WTC11 (cell line): Measurements from ENCODE around the gene NRXN3. TPM values are rescaled to one million over a fixed set of nuclear protein-coding genes. Genes with fewer than 3 reads are reported as not detected.

ENCODE experiments used
- ATAC-seq: fragments of 200-7000 bp; cut with Tn5 transposase; 2 replicates; pipeline ENCODE4 v1.10.0; 2021; ENCODE audit warnings: mild to moderate bottlenecking, moderate library complexity
- CTCF ChIA-PET: fragments of 300-600 bp; sonication (Branson Sonifier 250); formaldehyde crosslinking; loops from one replicate; lab custom pipeline; 2021; ENCODE audit warnings: antibody characterized with exemption; lab: Charles Lee
- POLR2A ChIA-PET: fragments of 350-600 bp; sonication (Branson Sonifier 250); formaldehyde crosslinking; loops from one replicate; lab custom pipeline; 2021; ENCODE audit warnings: antibody characterized with exemption; lab: Charles Lee
- DNase-seq: peaks from one replicate; pipeline ENCODE4 v3.0.0; 2021; ENCODE audit warnings: low spot score
- H3K27ac Mint-ChIP-seq: 2 replicates; pipeline ENCODE4 v1.8.0; 2021; ENCODE audit warnings: mixed read lengths
- H3K27me3 Mint-ChIP-seq: 2 replicates; pipeline ENCODE4 v1.8.0; 2021; ENCODE audit warnings: low read depth, mild to moderate bottlenecking, moderate library complexity, mixed read lengths
- H3K36me3 Mint-ChIP-seq: 2 replicates; pipeline ENCODE4 v1.8.0; 2021; ENCODE audit warnings: mixed read lengths
- H3K4me1 Mint-ChIP-seq: 2 replicates; pipeline ENCODE4 v1.8.0; 2022; ENCODE audit warnings: mixed read lengths
- H3K4me3 Mint-ChIP-seq: 2 replicates; pipeline ENCODE4 v1.8.0; 2021; ENCODE audit warnings: mild to moderate bottlenecking, moderate library complexity, mixed read lengths
- H3K9me3 Mint-ChIP-seq: 2 replicates; pipeline ENCODE4 v1.8.0; 2021; ENCODE audit warnings: mixed read lengths
- CREM ChIP-seq: sonication (generic); formaldehyde crosslinking; IDR thresholded peaks from 2 replicates; pipeline ENCODE4 v1.8.1; 2022; ENCODE audit warnings: mild to moderate bottlenecking, missing genetic modification reagents, moderate library complexity
- FOXP1 ChIP-seq: sonication (generic); formaldehyde crosslinking; IDR thresholded peaks from 2 replicates; pipeline ENCODE4 v1.8.0; 2022; ENCODE audit warnings: missing genetic modification reagents, mild to moderate bottlenecking, moderate library complexity, borderline replicate concordance
- GTF2I ChIP-seq: fragments of 250-450 bp; sonication (Bioruptor Pico); conservative IDR thresholded peaks from 2 replicates; pipeline ENCODE4 v1.4.0; 2021; ENCODE audit warnings: mild to moderate bottlenecking
- OVOL2 ChIP-seq: fragments of 250-450 bp; sonication (Bioruptor Pico); IDR thresholded peaks from 2 replicates; pipeline ENCODE4 v1.9.0; 2021; ENCODE audit warnings: mild to moderate bottlenecking, borderline replicate concordance
- SMAD4 ChIP-seq: sonication (generic); formaldehyde crosslinking; IDR thresholded peaks from 2 replicates; pipeline ENCODE4 v1.8.0; 2022; ENCODE audit warnings: mild to moderate bottlenecking, missing genetic modification reagents
- ZNF232 ChIP-seq: sonication (generic); formaldehyde crosslinking; IDR thresholded peaks from 2 replicates; pipeline ENCODE4 v1.8.0; 2022; ENCODE audit warnings: mild to moderate bottlenecking, missing genetic modification reagents
- ZNF423 ChIP-seq: fragments of 250-450 bp; sonication (Bioruptor Pico); IDR thresholded peaks from 2 replicates; pipeline ENCODE4 v2.1.2; 2022; ENCODE audit warnings: mild to moderate bottlenecking, moderate library complexity
- total RNA-seq: library from RNA; stranded (reverse); gene quantifications from 3 replicates; pipeline ENCODE4 v1.2.3, GENCODE V29; 2021
- TF ChIP-seq, protein P1 (sequence below): fragments of 200-600 bp; IDR thresholded peaks from 2 replicates; pipeline ENCODE4 v1.8.0; 2022; ENCODE audit warnings: antibody characterized with exemption
- TF ChIP-seq, protein P2 (sequence below): fragments of 250-450 bp; sonication (Bioruptor Pico); IDR thresholded peaks from 2 replicates; pipeline ENCODE4 v1.8.0; 2021; ENCODE audit warnings: mild to moderate bottlenecking
- TF ChIP-seq, protein P3 (sequence below): fragments of 250-450 bp; sonication (Bioruptor Pico); conservative IDR thresholded peaks from 2 replicates; pipeline ENCODE4 v1.9.0; 2021; ENCODE audit warnings: mild to moderate bottlenecking
- TF ChIP-seq, protein P4 (sequence below): sonication (generic); formaldehyde crosslinking; IDR thresholded peaks from 2 replicates; pipeline ENCODE4 v1.8.0; 2022; ENCODE audit warnings: missing genetic modification reagents
- TF ChIP-seq, protein P5 (sequence below): sonication (generic); formaldehyde crosslinking; IDR thresholded peaks from 2 replicates; pipeline ENCODE4 v1.8.1; 2023; ENCODE audit warnings: mild to moderate bottlenecking, missing genetic modification reagents, borderline replicate concordance
- TF ChIP-seq, protein P6 (sequence below): sonication (generic); formaldehyde crosslinking; IDR thresholded peaks from 2 replicates; pipeline ENCODE4 v1.8.1; 2022; ENCODE audit warnings: missing genetic modification reagents, borderline replicate concordance
- TF ChIP-seq, protein P7 (sequence below): fragments of 250-450 bp; sonication (Bioruptor Pico); IDR thresholded peaks from 2 replicates; pipeline ENCODE4 v1.9.0; 2021; ENCODE audit warnings: mild to moderate bottlenecking, borderline replicate concordance

The NRXN3 gene
- total RNA-seq, 1 experiment from 2014 or later, result 3.0 TPM

DNA sequence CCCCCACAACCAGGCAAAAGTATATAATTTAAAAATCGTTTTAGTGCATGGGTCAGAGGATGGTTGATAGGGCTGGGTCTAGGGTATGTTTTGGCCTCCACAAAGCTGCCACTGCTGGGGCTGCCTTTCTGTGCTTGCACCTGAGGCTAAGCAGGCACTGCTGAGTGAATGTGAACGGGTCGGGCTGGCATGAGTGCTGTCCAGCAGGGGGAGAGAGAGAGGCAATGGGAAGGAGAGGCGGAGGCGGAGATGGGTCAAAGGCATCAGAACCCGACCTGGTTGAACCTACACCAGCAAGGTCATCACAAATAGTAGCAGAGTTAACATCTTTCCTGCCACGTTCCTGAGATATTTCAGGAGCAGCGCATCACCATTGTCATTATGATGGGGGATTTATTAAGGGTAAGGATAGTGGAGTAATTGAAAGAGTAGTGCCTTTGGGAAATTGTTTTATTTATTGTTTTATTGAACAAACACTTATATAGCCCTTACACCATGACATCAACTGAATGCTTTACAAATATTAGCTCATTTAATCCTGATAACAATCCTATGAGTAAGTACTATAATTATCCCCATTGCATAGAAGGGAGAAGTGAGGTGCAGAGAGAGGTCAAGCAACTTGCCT is 5.8 kb upstream of the NRXN3 start:
- ATAC-seq (peak; percentile 99), DNase-seq (peak; percentile 83)
- Mint-ChIP-seq H3K36me3 (no peaks in the 10 kb centered on the region), H3K9me3 (no peaks in the 10 kb centered on the region), H3K4me1 (peaks cover 9% of the 10 kb centered on the region), H3K4me3 (no peak overlapping the region), H3K27me3 (no peaks in the 10 kb centered on the region; the same call in 1 of the 2 replicates), H3K27ac (no peak overlapping the region)
- TF ChIP-seq, protein P1, sequence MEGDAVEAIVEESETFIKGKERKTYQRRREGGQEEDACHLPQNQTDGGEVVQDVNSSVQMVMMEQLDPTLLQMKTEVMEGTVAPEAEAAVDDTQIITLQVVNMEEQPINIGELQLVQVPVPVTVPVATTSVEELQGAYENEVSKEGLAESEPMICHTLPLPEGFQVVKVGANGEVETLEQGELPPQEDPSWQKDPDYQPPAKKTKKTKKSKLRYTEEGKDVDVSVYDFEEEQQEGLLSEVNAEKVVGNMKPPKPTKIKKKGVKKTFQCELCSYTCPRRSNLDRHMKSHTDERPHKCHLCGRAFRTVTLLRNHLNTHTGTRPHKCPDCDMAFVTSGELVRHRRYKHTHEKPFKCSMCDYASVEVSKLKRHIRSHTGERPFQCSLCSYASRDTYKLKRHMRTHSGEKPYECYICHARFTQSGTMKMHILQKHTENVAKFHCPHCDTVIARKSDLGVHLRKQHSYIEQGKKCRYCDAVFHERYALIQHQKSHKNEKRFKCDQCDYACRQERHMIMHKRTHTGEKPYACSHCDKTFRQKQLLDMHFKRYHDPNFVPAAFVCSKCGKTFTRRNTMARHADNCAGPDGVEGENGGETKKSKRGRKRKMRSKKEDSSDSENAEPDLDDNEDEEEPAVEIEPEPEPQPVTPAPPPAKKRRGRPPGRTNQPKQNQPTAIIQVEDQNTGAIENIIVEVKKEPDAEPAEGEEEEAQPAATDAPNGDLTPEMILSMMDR, result peak; percentile 74
- TF ChIP-seq FOXP1 (CRISPR knock-in tag), result no peak
- POLR2A ChIA-PET, result interaction anchor here (0.6 kb wide), 1 partner anchor 133 kb away, joined by 5 read pairs; no protein-coding TSS in a partner anchor
- CTCF ChIA-PET, result interaction anchor here (0.6 to 2.9 kb wide), 15 partner anchors 10 to 434 kb away, joined by 3 to 22 read pairs (median 4); no protein-coding TSS in a partner anchor

DNA sequence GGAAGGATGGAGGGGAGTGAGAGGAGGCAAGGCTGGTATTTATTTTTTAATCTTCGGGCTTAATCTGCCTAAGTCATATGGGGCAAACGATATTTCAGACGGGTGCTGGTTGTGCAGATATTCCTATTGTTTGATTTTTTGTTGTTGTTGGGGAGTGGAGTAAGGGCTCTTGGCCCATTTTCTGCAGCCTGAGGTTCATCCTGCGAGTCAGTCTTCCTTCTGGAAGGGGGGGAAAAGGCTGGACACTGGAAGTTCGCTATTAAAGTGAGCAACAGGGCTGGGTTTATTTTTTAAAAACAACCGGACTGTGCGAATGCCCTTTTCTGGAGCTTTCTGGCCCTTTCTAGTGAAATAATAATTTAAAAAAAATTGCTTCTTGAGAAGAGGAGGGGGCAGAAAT is 2.3 kb downstream of the NRXN3 start:
- H3K4me3 Mint-ChIP-seq, result no peak overlapping the region
- CTCF ChIA-PET, result interaction anchor here (3.7 kb wide), 1 partner anchor 394 kb away, joined by 19 read pairs; no protein-coding TSS in a partner anchor
- DNase-seq (no peak), ATAC-seq (no peak)
- H3K4me1 Mint-ChIP-seq, result peaks cover 27% of the 10 kb centered on the region
- H3K36me3 Mint-ChIP-seq, result no peaks in the 10 kb centered on the region
- POLR2A ChIA-PET, result no interaction called here
- no peaks in the 10 kb centered on the region for H3K9me3 Mint-ChIP-seq
- H3K27ac Mint-ChIP-seq, result no peak overlapping the region
- no peak for TF ChIP-seq SMAD4 (CRISPR knock-in tag)
- TF ChIP-seq CREM, result no peak
- TF ChIP-seq, protein P2, sequence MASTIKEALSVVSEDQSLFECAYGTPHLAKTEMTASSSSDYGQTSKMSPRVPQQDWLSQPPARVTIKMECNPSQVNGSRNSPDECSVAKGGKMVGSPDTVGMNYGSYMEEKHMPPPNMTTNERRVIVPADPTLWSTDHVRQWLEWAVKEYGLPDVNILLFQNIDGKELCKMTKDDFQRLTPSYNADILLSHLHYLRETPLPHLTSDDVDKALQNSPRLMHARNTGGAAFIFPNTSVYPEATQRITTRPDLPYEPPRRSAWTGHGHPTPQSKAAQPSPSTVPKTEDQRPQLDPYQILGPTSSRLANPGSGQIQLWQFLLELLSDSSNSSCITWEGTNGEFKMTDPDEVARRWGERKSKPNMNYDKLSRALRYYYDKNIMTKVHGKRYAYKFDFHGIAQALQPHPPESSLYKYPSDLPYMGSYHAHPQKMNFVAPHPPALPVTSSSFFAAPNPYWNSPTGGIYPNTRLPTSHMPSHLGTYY (CRISPR knock-in tag), result no peak
- TF ChIP-seq, protein P3, sequence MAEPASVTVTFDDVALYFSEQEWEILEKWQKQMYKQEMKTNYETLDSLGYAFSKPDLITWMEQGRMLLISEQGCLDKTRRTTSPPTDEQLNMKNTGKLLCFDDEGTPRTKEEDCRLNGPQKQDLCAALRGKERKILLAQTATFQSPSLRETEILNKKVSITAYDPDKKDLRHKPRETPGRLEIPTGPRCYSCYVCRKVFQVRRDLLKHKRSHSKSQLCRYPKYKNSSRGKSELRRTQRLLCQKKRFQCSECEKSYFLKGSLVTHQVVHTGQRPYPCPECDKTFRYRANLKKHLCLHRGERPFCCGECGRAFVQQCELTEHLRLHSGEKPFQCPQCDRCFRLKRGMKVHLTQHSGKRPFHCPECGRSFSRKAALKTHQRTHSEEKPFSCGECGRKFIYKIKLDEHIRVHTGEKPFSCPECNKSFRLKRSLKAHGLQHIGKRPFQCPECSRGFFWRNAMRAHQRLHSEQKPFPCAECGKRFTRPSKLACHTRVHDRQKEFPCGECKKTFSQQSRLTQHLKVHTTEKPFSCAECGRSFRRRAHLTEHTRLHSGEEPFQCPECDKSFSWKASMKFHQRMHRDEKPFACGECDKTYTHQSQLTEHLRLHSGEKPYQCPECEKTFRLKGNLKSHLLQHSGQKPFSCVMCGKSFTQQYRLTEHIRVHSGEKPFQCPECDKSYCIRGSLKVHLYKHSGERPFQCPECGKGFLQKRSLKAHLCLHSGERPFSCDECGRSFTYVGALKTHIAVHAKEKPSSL (CRISPR knock-in tag), result no peak
- TF ChIP-seq, protein P4, sequence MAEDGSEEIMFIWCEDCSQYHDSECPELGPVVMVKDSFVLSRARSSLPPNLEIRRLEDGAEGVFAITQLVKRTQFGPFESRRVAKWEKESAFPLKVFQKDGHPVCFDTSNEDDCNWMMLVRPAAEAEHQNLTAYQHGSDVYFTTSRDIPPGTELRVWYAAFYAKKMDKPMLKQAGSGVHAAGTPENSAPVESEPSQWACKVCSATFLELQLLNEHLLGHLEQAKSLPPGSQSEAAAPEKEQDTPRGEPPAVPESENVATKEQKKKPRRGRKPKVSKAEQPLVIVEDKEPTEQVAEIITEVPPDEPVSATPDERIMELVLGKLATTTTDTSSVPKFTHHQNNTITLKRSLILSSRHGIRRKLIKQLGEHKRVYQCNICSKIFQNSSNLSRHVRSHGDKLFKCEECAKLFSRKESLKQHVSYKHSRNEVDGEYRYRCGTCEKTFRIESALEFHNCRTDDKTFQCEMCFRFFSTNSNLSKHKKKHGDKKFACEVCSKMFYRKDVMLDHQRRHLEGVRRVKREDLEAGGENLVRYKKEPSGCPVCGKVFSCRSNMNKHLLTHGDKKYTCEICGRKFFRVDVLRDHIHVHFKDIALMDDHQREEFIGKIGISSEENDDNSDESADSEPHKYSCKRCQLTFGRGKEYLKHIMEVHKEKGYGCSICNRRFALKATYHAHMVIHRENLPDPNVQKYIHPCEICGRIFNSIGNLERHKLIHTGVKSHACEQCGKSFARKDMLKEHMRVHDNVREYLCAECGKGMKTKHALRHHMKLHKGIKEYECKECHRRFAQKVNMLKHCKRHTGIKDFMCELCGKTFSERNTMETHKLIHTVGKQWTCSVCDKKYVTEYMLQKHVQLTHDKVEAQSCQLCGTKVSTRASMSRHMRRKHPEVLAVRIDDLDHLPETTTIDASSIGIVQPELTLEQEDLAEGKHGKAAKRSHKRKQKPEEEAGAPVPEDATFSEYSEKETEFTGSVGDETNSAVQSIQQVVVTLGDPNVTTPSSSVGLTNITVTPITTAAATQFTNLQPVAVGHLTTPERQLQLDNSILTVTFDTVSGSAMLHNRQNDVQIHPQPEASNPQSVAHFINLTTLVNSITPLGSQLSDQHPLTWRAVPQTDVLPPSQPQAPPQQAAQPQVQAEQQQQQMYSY (CRISPR knock-in tag), result no peak
- no peak for TF ChIP-seq OVOL2 (CRISPR knock-in tag)
- TF ChIP-seq GTF2I (CRISPR knock-in tag), result no peak
- no peak for TF ChIP-seq ZNF232 (CRISPR knock-in tag)
- TF ChIP-seq ZNF423, result no peak
- TF ChIP-seq, protein P5, sequence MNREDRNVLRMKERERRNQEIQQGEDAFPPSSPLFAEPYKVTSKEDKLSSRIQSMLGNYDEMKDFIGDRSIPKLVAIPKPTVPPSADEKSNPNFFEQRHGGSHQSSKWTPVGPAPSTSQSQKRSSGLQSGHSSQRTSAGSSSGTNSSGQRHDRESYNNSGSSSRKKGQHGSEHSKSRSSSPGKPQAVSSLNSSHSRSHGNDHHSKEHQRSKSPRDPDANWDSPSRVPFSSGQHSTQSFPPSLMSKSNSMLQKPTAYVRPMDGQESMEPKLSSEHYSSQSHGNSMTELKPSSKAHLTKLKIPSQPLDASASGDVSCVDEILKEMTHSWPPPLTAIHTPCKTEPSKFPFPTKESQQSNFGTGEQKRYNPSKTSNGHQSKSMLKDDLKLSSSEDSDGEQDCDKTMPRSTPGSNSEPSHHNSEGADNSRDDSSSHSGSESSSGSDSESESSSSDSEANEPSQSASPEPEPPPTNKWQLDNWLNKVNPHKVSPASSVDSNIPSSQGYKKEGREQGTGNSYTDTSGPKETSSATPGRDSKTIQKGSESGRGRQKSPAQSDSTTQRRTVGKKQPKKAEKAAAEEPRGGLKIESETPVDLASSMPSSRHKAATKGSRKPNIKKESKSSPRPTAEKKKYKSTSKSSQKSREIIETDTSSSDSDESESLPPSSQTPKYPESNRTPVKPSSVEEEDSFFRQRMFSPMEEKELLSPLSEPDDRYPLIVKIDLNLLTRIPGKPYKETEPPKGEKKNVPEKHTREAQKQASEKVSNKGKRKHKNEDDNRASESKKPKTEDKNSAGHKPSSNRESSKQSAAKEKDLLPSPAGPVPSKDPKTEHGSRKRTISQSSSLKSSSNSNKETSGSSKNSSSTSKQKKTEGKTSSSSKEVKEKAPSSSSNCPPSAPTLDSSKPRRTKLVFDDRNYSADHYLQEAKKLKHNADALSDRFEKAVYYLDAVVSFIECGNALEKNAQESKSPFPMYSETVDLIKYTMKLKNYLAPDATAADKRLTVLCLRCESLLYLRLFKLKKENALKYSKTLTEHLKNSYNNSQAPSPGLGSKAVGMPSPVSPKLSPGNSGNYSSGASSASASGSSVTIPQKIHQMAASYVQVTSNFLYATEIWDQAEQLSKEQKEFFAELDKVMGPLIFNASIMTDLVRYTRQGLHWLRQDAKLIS, result no peak
- TF ChIP-seq, protein P6, sequence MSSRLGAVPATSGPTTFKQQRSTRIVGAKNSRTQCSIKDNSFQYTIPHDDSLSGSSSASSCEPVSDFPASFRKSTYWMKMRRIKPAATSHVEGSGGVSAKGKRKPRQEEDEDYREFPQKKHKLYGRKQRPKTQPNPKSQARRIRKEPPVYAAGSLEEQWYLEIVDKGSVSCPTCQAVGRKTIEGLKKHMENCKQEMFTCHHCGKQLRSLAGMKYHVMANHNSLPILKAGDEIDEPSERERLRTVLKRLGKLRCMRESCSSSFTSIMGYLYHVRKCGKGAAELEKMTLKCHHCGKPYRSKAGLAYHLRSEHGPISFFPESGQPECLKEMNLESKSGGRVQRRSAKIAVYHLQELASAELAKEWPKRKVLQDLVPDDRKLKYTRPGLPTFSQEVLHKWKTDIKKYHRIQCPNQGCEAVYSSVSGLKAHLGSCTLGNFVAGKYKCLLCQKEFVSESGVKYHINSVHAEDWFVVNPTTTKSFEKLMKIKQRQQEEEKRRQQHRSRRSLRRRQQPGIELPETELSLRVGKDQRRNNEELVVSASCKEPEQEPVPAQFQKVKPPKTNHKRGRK (CRISPR knock-in tag), result no peak
- TF ChIP-seq, protein P7, sequence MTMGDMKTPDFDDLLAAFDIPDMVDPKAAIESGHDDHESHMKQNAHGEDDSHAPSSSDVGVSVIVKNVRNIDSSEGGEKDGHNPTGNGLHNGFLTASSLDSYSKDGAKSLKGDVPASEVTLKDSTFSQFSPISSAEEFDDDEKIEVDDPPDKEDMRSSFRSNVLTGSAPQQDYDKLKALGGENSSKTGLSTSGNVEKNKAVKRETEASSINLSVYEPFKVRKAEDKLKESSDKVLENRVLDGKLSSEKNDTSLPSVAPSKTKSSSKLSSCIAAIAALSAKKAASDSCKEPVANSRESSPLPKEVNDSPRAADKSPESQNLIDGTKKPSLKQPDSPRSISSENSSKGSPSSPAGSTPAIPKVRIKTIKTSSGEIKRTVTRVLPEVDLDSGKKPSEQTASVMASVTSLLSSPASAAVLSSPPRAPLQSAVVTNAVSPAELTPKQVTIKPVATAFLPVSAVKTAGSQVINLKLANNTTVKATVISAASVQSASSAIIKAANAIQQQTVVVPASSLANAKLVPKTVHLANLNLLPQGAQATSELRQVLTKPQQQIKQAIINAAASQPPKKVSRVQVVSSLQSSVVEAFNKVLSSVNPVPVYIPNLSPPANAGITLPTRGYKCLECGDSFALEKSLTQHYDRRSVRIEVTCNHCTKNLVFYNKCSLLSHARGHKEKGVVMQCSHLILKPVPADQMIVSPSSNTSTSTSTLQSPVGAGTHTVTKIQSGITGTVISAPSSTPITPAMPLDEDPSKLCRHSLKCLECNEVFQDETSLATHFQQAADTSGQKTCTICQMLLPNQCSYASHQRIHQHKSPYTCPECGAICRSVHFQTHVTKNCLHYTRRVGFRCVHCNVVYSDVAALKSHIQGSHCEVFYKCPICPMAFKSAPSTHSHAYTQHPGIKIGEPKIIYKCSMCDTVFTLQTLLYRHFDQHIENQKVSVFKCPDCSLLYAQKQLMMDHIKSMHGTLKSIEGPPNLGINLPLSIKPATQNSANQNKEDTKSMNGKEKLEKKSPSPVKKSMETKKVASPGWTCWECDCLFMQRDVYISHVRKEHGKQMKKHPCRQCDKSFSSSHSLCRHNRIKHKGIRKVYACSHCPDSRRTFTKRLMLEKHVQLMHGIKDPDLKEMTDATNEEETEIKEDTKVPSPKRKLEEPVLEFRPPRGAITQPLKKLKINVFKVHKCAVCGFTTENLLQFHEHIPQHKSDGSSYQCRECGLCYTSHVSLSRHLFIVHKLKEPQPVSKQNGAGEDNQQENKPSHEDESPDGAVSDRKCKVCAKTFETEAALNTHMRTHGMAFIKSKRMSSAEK (CRISPR knock-in tag), result no peak
- no peaks in the 10 kb centered on the region for H3K27me3 Mint-ChIP-seq
